GM15510 (cell line): ENCODE data around the gene TEKT5.

Source experiments
- POLR2A ChIP-seq: IDR thresholded peaks from 3 replicates; pipeline ENCODE4 v1.6.1; 2011; ENCODE audit warnings: borderline replicate concordance; ENCODE audit not compliant: insufficient read length; ENCODE audit errors: extremely low read depth

TEKT5 gene

DNA sequence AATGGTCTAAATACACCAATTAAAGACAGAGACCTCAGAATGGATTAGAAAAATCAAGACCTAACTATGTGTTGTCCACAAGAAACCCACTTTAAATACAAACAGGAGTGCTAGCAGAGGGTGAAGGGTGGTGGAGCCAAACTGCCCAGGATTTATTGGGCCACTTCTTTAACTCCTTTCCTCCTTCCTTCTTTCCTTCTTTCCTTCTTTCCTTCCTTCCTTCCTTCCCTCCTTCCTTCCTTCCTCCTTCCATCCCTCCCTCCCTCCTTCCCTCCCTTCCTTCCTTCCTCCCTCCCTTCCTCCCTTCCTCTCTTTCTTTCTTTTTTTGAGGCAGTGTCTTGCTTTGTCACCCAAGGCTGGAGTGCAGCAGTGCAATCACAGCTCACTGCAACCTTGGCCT, 80.0 kb downstream of the TEKT5 start:
- TF ChIP-seq POLR2A = no peak

DNA sequence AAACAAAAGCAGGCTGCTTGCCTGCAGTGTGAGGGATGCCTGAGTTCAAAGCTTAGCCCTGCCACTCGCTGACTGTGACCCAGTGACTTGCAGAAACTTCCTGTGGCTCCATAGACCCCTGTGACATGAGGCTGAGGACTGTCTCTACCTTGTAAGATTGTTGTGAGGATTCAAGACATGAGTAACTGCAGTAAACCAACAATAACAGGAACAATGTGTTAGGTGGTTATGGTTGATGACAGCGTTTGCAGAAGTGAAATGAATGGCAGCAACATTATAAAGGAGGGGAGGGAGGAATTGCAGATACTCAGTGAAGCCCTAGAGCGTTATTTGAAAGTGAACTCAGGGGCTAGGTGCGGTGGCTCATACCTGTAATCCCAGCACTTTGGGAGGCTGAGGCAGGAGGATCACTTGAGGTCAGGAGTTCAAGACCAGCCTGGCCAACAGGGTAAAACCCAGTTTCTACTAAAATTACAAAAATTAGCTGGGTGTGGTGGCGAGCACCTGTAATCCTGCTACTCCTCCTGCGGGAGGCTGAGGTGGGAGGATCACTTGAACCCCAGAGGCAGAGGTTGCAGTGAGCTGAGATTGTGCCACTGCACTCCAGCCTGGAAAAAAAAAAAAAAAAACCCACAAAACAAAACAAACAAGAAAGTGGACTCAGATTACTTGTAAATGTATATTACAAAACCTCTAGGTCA, 80.8 kb downstream of the TEKT5 start:
- no peak for TF ChIP-seq POLR2A

DNA sequence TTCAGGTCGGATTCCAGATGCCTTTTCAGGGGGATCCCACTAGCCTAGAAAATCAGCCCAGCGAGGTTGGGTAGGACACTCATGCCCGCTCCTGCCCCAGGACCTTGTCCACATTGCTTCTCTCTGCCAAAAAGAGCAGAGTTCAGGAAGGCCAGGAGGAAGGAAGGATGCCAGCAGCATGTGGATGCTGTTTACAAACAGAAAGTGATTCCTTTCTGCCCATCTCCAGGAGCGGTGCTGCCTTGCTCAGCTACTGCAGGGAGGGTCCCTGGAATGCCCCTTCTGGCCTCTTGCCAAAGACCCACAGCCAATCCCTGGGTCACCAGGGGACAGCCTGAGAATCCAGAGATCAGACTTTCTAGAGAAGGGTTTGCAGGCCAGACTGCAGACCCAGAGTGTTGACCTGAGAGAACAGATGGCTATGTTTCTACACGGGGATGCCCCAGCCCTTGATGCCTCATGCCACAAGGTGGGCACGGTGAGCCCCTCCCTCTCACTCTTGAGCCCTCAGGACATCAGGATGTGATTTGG, 82.0 kb downstream of the TEKT5 start:
- no peak for TF ChIP-seq POLR2A

DNA sequence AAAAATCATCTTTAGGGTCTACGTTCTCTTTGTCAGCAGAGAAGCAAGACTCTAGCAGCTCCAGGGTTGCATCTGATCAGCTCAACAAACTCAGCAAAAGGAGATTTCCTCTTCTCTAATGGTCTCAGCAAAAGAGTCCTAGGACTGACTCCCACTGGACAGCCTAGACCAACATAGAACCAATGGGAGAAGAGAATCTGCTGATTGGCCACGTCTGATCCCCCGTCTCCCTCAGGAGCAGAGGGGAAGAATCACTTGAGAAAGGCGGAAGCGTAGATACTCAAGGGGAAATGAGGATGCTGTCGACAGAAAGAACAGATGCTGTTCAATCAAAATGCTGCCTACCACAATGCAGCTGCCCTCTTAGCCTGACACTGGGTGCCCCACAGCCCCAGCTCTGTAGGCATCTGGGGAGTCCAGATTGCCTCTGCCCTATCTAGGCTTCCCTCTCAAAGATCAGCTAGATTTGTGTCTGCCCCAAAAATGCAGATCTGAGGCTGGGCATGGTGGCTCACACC, 82.8 kb downstream of the TEKT5 start:
- TF ChIP-seq POLR2A = no peak

DNA sequence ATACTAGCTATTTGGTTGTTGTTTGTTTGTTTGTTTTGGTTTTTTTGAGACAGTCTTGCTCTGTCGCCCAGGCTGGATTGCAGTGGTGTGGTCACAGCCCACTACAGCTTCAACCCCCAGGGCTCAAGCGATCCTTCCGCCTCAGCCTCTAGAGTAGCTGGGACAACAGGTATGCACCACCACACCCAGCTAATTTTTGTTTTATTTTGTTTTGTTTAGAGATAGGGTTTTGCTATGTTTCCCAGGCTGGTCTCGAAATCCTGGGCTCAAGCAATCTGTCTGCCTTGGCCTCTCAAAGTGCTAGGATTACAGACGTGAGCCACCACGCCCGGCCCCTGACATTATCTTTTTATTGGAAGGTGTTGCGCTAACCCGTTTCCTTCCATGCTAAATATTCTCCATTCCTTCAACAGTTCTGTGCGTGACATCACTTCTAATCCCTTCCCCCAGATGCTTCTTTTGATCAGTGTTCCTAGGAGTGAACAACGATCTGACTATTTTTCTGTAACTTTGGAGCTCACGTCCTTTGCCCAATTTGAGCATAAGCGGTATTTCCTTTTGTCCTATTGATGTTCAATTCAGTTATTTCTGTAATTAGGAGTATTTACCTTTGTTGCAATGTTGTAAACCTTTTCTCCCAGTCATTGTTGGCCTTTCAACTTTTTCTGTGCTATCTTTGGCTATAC, 84.1 kb downstream of the TEKT5 start:
- no peak for TF ChIP-seq POLR2A

DNA sequence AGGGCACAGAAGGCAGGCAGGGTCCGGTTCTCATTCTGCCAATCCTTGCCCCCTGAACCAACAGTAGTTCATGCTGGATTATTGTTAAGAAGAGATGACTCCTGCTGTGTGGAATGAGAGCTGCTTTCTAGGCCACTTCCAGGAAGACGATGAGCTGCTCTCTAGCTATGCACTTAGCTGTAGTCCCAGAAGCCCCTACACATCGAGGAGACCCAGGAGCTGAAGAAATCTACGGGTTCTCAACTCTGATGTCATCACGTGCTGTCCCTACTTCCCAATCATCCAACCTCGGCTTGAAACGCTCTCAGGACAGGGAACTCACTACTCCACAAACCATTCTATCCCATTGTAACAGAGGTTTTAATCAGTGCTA, 85.3 kb downstream of the TEKT5 start:
- no peak for TF ChIP-seq POLR2A

DNA sequence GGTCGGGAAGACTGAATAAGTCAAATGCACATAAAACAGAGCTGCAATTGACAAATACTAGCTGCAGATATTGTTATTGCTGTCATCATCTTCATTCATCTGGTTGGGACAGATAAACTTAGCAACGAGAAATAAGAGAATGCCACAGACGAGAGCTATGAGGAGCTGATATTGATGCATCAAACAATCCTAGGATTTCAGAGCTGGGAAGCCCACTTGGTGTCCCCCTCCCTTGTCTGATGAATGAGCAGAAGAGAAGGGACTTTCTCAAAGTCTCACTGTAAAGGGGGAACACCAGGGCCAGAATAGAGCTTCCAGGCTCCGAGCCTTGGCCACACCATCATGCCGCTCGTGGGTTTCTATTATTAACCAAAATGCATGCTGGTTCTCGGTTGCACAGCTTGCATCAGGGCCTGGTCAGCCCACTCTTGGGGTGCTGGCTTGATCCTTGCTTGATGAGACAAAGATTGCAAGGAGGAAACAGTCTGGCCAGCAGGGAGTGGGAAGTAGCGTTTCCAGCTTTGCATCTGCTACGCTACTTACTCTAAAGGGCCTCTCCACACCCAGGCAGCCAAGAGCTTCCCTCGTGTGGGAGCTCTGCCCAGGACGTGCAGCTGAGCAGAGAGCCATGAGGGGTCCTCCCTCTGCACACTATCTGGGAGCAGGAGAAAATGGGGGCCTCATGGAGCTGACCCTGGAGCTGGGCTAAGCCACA, 85.9 kb downstream of the TEKT5 start:
- no peak for TF ChIP-seq POLR2A

DNA sequence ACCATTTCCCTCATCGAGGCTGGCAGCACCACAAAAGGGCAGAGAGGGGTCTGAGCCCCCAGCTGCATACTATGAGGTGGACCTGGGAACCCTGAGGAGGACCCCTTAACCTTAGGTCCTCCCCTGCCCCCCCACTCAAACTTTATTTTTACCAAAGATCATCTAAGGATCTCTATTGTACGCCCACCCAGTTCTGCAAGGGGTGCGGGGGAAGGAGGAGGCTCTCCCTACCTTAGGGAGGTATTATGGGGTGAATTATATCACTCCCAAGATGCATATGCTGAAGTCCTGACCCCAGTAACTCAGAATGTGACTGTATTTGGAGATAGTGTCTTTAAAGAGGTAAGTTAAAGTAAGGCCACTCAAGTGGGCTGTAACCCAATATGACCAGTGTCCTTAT, 87.6 kb downstream of the TEKT5 start:
- TF ChIP-seq POLR2A = no peak

DNA sequence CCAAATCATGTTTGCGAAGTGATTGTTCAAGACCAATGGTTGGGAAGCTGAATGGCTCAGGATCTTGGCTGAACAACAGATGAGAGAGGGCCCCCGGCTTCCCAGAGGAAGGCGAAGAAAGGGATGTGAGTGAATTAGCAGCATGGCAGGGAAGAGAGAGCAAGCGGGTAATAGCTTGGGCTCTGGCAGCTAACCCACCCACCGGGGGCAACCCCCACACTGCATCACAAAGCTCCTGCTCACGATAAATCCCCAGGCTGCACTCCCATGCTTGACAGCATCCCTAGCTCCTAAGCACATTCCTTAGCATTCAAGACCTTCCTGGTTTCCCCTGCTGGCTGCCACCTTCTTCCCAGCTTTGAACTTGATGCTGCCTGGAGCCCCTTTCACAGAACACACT, 88.1 kb downstream of the TEKT5 start:
- TF ChIP-seq POLR2A = no peak

DNA sequence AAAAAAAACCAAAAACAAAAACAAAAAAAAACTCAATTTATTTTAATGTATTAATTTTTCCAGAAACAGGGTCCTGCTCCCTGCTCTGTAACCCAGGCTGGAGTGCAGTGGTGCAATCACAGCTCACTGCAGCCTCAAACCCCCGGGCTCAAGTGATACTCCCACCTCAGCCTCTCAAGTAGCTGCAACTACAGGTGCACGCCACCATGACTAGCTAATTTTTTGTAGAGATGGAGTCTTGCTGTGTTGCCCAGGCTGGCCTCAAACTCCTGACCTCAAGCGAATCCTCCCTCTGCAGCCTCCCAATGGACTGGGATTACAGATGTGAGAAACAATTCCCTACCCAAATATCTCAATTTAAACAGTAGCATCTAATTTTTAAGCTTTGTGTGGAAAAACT, 89.1 kb downstream of the TEKT5 start:
- TF ChIP-seq POLR2A = no peak

DNA sequence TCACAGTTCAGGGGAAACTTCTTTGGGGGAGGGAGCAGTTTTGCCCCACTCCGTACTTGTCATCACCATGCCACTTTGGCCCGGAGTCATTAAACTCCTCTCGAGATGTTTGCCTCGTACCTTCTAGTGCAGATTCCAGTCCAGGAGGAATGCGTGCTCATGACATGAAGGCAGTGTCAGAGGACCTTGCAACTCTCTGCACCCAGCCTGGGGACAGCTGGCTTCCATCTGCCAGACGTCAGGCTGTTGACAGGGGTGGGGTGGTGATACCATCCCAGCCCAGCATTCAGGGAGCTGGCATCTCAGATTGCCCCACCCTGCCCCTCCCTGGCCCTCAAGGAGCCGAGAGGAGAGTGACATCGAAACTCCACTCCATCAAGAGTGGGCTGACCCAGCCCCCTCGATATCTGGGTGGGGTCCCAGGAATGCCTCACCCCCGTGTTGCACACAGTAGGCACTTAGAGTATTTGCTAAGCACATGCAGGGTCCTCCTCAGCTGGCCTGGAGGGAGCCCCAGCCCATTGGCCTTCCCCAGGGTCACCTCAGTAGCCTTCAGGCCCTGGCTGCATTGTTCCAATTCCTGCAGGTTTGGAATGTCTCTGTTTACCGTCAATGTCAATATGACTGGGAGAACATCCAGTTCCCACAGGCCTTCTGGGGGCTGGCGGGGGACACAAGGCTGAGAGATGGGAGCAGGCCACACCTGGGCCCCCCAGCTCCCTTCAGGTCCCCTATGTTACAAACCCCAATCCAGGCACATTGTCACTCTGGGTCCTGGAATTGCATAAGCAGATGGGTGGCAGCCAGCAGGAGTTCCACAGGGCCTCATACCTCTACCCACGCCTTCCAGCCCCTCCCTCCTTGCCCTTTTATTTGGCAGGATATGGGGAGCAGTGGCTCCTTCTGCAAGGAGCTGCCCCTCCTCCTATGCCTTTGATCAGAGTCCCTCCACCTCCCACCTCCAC, 93.0 kb downstream of the TEKT5 start:
- TF ChIP-seq POLR2A = no peak

DNA sequence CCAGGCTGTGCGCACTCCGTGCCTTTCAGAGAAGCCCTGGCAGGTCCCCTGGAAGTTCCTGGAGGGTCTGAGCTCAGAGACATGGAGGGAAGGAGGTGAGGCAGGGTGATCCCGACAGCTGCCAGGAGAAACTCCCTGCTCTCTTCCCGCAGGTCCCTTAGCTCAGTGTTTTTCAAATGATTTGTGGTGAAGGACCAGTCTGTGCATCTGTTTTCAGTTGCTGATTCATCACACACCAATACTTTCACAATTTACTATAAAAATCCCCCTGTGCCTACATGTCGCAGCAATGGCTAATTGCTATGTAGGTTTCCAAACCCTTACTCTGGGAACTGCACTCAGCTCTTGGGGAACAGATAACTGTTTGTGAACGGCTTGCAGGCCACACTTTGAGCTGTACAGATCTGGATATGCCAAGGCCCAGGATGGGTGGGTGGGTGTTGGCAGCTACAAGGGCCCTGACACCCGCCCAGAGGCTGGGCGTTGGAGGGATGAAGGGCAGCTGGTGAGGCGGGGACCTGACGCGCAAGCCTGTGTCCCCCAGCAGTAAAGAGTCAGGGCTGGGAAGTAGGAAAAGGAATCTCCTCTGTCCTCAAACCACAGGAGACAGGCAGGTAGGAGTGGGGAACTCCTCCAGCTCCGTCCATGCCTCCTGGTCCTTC, 93.8 kb downstream of the TEKT5 start:
- no peak for TF ChIP-seq POLR2A

DNA sequence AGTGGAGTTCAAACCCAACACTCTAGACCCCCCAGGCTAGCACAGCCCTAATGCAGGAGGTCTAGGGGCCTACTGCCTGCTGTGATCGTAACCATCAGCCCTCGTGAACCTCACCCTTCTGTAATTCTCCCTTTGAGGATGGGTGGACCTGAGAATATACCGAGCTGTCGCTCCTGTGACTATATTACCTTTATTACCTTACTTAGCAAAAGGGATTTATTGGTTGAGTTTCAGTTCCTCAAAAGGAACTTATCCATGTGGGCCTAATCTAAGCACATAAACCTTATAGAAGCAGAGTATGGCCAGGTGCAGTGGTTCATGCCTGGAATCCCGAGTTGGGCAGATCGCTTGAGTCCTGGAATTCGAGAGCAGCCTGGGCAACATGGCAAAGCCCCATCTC, 95.1 kb downstream of the TEKT5 start:
- TF ChIP-seq POLR2A = no peak

DNA sequence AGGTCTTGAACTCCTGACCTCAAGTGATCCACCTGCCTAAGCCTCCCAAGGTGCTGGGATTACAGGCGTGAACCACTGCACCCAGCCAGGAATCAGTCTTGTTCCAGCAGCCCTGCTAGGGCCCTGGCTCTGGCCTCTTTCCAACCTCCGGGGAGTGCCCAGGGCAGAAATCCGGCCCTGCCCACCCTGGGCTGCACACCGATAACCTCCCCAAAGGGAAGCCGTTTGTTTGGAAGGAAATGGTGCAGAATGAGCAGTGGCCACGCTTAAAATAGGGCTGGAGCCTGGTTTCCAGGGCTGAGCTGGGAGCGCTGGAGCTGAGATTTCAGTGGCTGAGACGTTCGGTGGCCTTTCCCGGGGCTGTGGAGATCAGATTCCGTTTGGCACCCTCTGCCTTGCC, 96.6 kb downstream of the TEKT5 start:
- no peak for TF ChIP-seq POLR2A
